Measurements from ENCODE around the gene MRPS34.

The MRPS34 gene

GRCh38 chr16:1752853-1753252, 20.1 kb downstream of the MRPS34 start:
- Histone ChIP-seq H3K27me3 (ENCODE audit: low read depth, low read length) (no peaks in the 10 kb centered on the region), H3K4me1 (ENCODE audit: low read length) (no peaks in the 10 kb centered on the region), H3K27ac (ENCODE audit: low read length) (no peak overlapping the region), H3K4me3 (ENCODE audit: low read length) (no peak overlapping the region), H3K9me3 (ENCODE audit: insufficient read depth, low read length) (no peaks in the 10 kb centered on the region), H3K4me2 (ENCODE audit: low read length) (no peak overlapping the region), H3K79me2 (ENCODE audit: low read length) (no peaks in the 10 kb centered on the region), H4K20me1 (ENCODE audit: insufficient read depth, low read length) (no peaks in the 10 kb centered on the region), H2AFZ (ENCODE audit: low read depth, low read length) (no peak overlapping the region), H3K36me3 (replicated peaks; ENCODE audit: low read depth, low read length) (peaks cover 3% of the 10 kb centered on the region), H3K9ac (ENCODE audit: low read length) (no peak overlapping the region)
- no peak for TF ChIP-seq EZH2phosphoT487 (IDR thresholded peaks at IDR 0.05; ENCODE audit: low read depth)
- TF ChIP-seq CTCF (IDR thresholded peaks at IDR 0.05; ENCODE audit: low read depth, low read length): no peak

GRCh38 chr16:1751946-1752345, 21.0 kb downstream of the MRPS34 start:
- Histone ChIP-seq H4K20me1 (ENCODE audit: insufficient read depth, low read length) (no peaks in the 10 kb centered on the region), H3K36me3 (replicated peaks; ENCODE audit: low read depth, low read length) (peaks cover 3% of the 10 kb centered on the region), H3K9me3 (ENCODE audit: insufficient read depth, low read length) (no peaks in the 10 kb centered on the region), H2AFZ (ENCODE audit: low read depth, low read length) (no peak overlapping the region), H3K9ac (ENCODE audit: low read length) (no peak overlapping the region), H3K27ac (ENCODE audit: low read length) (no peak overlapping the region), H3K4me1 (ENCODE audit: low read length) (no peaks in the 10 kb centered on the region), H3K4me3 (ENCODE audit: low read length) (no peak overlapping the region), H3K79me2 (ENCODE audit: low read length) (no peaks in the 10 kb centered on the region), H3K27me3 (ENCODE audit: low read depth, low read length) (no peaks in the 10 kb centered on the region), H3K4me2 (ENCODE audit: low read length) (no peak overlapping the region)
- TF ChIP-seq EZH2phosphoT487 (IDR thresholded peaks at IDR 0.05; ENCODE audit: low read depth) (no peak), CTCF (IDR thresholded peaks at IDR 0.05; ENCODE audit: low read depth, low read length) (no peak)

- no peak overlapping the region for H3K4me2 ChIP-seq (ENCODE audit: low read length)
- H3K9ac ChIP-seq (ENCODE audit: low read length): no peak overlapping the region
- no peaks in the 10 kb centered on the region for H3K9me3 ChIP-seq (ENCODE audit: insufficient read depth, low read length)
- peaks cover 3% of the 10 kb centered on the region for H3K36me3 ChIP-seq (replicated peaks; ENCODE audit: low read depth, low read length)
- H3K4me3 ChIP-seq (ENCODE audit: low read length): no peak overlapping the region
- TF ChIP-seq CTCF (IDR thresholded peaks at IDR 0.05; ENCODE audit: low read depth, low read length) (no peak), EZH2phosphoT487 (IDR thresholded peaks at IDR 0.05; ENCODE audit: low read depth) (no peak)
- H3K27me3 ChIP-seq (ENCODE audit: low read depth, low read length): no peaks in the 10 kb centered on the region
- no peak overlapping the region for H3K27ac ChIP-seq (ENCODE audit: low read length)
- H4K20me1 ChIP-seq (ENCODE audit: insufficient read depth, low read length): no peaks in the 10 kb centered on the region
- H3K4me1 ChIP-seq (ENCODE audit: low read length): no peaks in the 10 kb centered on the region
- no peaks in the 10 kb centered on the region for H3K79me2 ChIP-seq (ENCODE audit: low read length)
- H2AFZ ChIP-seq (ENCODE audit: low read depth, low read length): no peak overlapping the region
Measured at GRCh38 chr16:1749152-1750117, 23.5 kb downstream of the MRPS34 start.

GRCh38 chr16:1747934-1748333, 25.0 kb downstream of the MRPS34 start:
- no peak overlapping the region for H3K4me2 ChIP-seq (ENCODE audit: low read length)
- no peaks in the 10 kb centered on the region for H3K4me1 ChIP-seq (ENCODE audit: low read length)
- no peak overlapping the region for H2AFZ ChIP-seq (ENCODE audit: low read depth, low read length)
- no peak overlapping the region for H3K27ac ChIP-seq (ENCODE audit: low read length)
- H4K20me1 ChIP-seq (ENCODE audit: insufficient read depth, low read length): no peaks in the 10 kb centered on the region
- no peaks in the 10 kb centered on the region for H3K79me2 ChIP-seq (ENCODE audit: low read length)
- H3K9me3 ChIP-seq (ENCODE audit: insufficient read depth, low read length): no peaks in the 10 kb centered on the region
- H3K36me3 ChIP-seq (replicated peaks; ENCODE audit: low read depth, low read length): peaks cover 3% of the 10 kb centered on the region
- H3K27me3 ChIP-seq (ENCODE audit: low read depth, low read length): no peaks in the 10 kb centered on the region
- no peak overlapping the region for H3K4me3 ChIP-seq (ENCODE audit: low read length)
- TF ChIP-seq CTCF (IDR thresholded peaks at IDR 0.05; ENCODE audit: low read depth, low read length) (no peak), EZH2phosphoT487 (IDR thresholded peaks at IDR 0.05; ENCODE audit: low read depth) (no peak)
- H3K9ac ChIP-seq (ENCODE audit: low read length): no peak overlapping the region

All from OCI-LY3 (cell line).